HepG2 (cell line): ENCODE results near the gene TMEM97. TPM values are rescaled to one million over a fixed set of nuclear protein-coding genes. Genes with fewer than 3 reads are reported as not detected.

ENCODE experiments used
- AGO2 ChIP-seq: fragments of 200-400 bp; formaldehyde crosslinking; optimal IDR thresholded peaks from 2 replicates; pipeline ENCODE3; 2017; ENCODE audit warnings: mild to moderate bottlenecking, low read depth, low read length, moderate library complexity
- ASH2L ChIP-seq: fragments of 300-600, 200-600 bp; sonication (generic); IDR thresholded peaks from 2 replicates; pipeline ENCODE4 v1.7.0; 2017; ENCODE audit warnings: low read depth, mild to moderate bottlenecking, moderate library complexity, mixed read lengths, low read length; ENCODE audit not compliant: insufficient read length
- CBX5 ChIP-seq: sonication (generic); formaldehyde crosslinking; IDR thresholded peaks from 2 replicates; pipeline ENCODE4 v1.4.0; 2020; ENCODE audit warnings: missing genetic modification reagents, borderline replicate concordance
- CREBL2 ChIP-seq: sonication (generic); formaldehyde crosslinking; IDR thresholded peaks from 2 replicates; pipeline ENCODE4 v1.8.1; 2023; ENCODE audit warnings: missing genetic modification reagents, mild to moderate bottlenecking, borderline replicate concordance
- NFKB2 ChIP-seq: sonication (generic); formaldehyde crosslinking; IDR thresholded peaks from 2 replicates; pipeline ENCODE4 v1.4.0; 2020; ENCODE audit warnings: missing genetic modification reagents, borderline replicate concordance
- PBX3 ChIP-seq: sonication (generic); formaldehyde crosslinking; IDR thresholded peaks from 2 replicates; pipeline ENCODE4 v1.8.1; 2023; ENCODE audit warnings: missing genetic modification reagents, inconsistent platforms, borderline replicate concordance
- PLSCR1 ChIP-seq: sonication (generic); formaldehyde crosslinking; IDR thresholded peaks from 2 replicates; pipeline ENCODE4 v1.5.0; 2020; ENCODE audit warnings: missing genetic modification reagents, mild to moderate bottlenecking, borderline replicate concordance
- POLR2A ChIP-seq, 2 experiments: IDR thresholded peaks; 2 replicates each; pipeline ENCODE4 v1.6.1; 2011; ENCODE audit warnings: low read depth in 2 of 2, low read length in 2 of 2, mild to moderate bottlenecking in 1 of 2, moderate library complexity in 1 of 2; ENCODE audit not compliant: insufficient read depth in 1 of 2
- SKI ChIP-seq: fragments of 450-650 bp; IDR thresholded peaks from one replicate; pipeline ENCODE4 v1.6.1; 2018; ENCODE audit warnings: mild to moderate bottlenecking; ENCODE audit not compliant: partially characterized antibody
- THAP11 ChIP-seq: IDR thresholded peaks from 2 replicates; pipeline ENCODE4 v1.6.1; 2016; ENCODE audit warnings: missing biosample characterization, missing genetic modification reagents
- YY1 ChIP-seq: IDR thresholded peaks from 2 replicates; pipeline ENCODE4 v1.6.1; 2011; ENCODE audit warnings: low read length, low read depth, moderate library complexity, mild to moderate bottlenecking; ENCODE audit not compliant: insufficient read depth, insufficient replicate concordance
- ZNF407 ChIP-seq: sonication (generic); formaldehyde crosslinking; IDR thresholded peaks from one replicate; pipeline ENCODE4 v1.5.1; 2020; ENCODE audit warnings: mild to moderate bottlenecking, missing genetic modification reagents; ENCODE audit errors: not compliant biosample characterization
- ZNF589 ChIP-seq: sonication (generic); formaldehyde crosslinking; conservative IDR thresholded peaks from 2 replicates; pipeline ENCODE4 v1.8.0; 2022; ENCODE audit warnings: mild to moderate bottlenecking, moderate library complexity, missing genetic modification reagents
- ZNF781 ChIP-seq: sonication (generic); formaldehyde crosslinking; IDR thresholded peaks from 2 replicates; pipeline ENCODE4 v1.5.1; 2020; ENCODE audit warnings: borderline replicate concordance, mild to moderate bottlenecking, missing genetic modification reagents; ENCODE audit errors: not compliant biosample characterization
- polyA plus RNA-seq, 8 experiments: library from polyadenylated mRNA; depleted of rRNA in 3 of 8; stranded (reverse) in 7 of 8; unstranded in 1 of 8; fragments of >200 nt; fragmentation: Illumina TruSeq in 4 of 8; extraction: Trizol in 4 of 8; gene quantifications; 2 replicates each; pipeline versions ENCODE4 v1.2.1 to v1.2.3, GENCODE V29; 2011 to 2016; ENCODE audit warnings: low read depth in 4 of 8, missing spikeins in 1 of 8, mixed read lengths in 1 of 8; ENCODE audit not compliant: insufficient read depth in 1 of 8
- total RNA-seq, 5 experiments: library from RNA; depleted of rRNA; stranded (reverse); fragments of >200 nt; fragmentation: Illumina TruSeq; extraction: Trizol; gene quantifications; 2 replicates each; pipeline ENCODE4 v1.2.3, GENCODE V29; 2016; ENCODE audit warnings: low read depth in 1 of 5
- TF ChIP-seq, protein P1 (sequence below): IDR thresholded peaks from 2 replicates; pipeline ENCODE4 v1.6.1; 2012; ENCODE audit warnings: inconsistent platforms

TMEM97 gene
- total and polyA plus RNA-seq, 2 of the 13 experiments (the other 11 are each of a cell fraction or from before 2014, with no cell fraction given), result 69.6 to 137 TPM

DNA sequence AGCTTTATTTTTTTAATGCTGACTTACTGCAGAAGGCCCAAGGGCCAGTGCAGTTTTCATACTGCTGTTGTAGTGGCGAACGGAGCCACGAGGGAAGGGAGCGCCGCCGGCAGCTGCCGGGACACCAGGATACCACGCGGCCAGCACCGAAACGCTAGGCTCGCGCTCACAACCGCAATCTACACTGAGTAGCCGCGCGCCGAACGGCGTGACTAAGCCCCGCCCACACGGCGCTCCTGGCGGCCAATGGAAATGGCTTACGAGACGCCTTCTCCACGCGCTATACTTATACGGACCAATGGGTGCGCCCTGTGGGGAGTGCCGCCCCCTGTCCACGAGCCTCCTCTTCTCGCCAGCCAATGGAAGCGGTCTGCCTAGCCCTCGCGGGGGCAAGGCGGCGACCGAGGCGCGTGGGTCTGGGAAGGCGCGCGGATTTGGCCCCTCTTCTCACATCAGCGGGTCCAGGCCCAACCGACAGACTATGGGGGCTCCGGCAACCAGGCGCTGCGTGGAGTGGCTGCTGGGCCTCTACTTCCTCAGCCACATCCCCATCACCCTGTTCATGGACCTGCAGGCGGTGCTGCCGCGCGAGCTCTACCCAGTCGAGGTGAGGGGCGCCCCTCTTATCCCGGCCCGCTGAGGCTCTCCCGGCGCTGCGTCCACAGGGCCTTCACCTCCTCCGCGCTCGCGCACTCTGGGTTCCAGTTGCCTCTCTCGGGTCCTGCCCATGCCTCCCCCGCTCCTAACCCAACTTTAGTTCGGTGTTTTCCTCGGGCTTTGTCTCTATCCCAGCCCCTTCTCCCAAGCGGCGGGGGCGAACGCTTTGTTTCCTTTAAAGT lies at the start of gene TMEM97 (continued):
- TF ChIP-seq ZNF407 (peak; percentile 55), ZNF781 (CRISPR knock-in tag) (no peak), PBX3 (CRISPR knock-in tag) (0 out of 2 replicates have a peak, but pooled peaks have one; percentile 40), CREBL2 (CRISPR knock-in tag) (no peak; the same call in 1 of the 2 replicates), SKI (no peak), PLSCR1 (CRISPR knock-in tag) (0 out of 2 replicates have a peak, but pooled peaks have one; percentile 46), ZNF589 (CRISPR knock-in tag) (no peak), CBX5 (CRISPR knock-in tag) (no peak; the same call in 1 of the 2 replicates), AGO2 (peak; percentile 0), ASH2L (peak; percentile 74), THAP11 (CRISPR knock-in tag) (no peak), YY1 (no peak), POLR2A (IDR thresholded peaks at IDR 0.05; ENCODE audit: insufficient read depth in 1 of 2, low read depth in 2 of 2, low read length in 2 of 2) (peak; percentile 80 to 88), NFKB2 (peak; percentile 93; the same call in 1 of the 2 replicates)
- TF ChIP-seq, protein P1, sequence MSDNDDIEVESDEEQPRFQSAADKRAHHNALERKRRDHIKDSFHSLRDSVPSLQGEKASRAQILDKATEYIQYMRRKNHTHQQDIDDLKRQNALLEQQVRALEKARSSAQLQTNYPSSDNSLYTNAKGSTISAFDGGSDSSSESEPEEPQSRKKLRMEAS, result peak; percentile 96
